Right lobe of liver (tissue), 4 donors: Measurements from ENCODE around the gene LILRB1.

ENCODE experiments used
- POLR2A ChIP-seq: fragments of 450-650 bp; IDR thresholded peaks from one replicate; pipeline ENCODE4 v1.6.1; 2017; ENCODE audit warnings: antibody characterized with exemption, mild to moderate bottlenecking
- TF ChIP-seq, protein P1 (sequence below), 4 donors: fragments of 200-600 bp in 3 of 4; fragments of 450-650 bp in 1 of 4; IDR thresholded peaks; one replicate each; pipeline versions ENCODE4 v1.5.1 to v1.8.0; 2016 to 2022; ENCODE audit warnings: antibody characterized with exemption in 4 of 4, mild to moderate bottlenecking in 2 of 4
- donor health status: DM: no; HTN: no; CAD: no.
- donor health status: DM: no; HTN: no; CAD: no.
- donor health status: DM: no; HTN: yes; CAD: no.

DNA sequence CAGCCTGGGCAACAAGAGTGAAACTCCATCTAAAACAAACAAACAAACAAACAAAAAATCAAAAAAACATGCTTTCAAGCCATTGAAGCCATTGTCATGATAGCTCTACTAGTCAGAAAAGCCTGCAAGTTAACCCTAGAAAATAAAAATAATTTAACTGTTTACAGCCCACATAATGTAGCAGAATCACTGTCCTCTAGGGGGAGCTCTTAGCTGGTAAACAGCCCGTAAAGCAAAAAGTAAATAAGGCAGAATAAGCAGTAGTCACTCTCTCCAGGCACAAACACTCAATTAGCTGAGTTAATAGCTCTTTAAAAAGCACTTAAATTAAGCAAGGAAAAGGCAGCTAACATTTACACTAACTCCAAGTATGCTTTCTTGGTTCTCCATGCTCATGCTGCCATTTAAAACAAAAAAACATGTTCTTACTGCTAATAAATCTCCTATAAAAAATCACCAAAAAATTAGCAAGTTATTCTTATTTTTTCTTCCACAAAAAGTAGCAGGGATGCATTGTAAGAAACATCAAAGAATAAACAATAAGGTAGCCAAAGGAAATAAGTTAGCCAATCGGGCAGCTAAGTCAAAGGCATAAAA is 43.8 kb downstream of the LILRB1 start:
- TF ChIP-seq, protein P1, sequence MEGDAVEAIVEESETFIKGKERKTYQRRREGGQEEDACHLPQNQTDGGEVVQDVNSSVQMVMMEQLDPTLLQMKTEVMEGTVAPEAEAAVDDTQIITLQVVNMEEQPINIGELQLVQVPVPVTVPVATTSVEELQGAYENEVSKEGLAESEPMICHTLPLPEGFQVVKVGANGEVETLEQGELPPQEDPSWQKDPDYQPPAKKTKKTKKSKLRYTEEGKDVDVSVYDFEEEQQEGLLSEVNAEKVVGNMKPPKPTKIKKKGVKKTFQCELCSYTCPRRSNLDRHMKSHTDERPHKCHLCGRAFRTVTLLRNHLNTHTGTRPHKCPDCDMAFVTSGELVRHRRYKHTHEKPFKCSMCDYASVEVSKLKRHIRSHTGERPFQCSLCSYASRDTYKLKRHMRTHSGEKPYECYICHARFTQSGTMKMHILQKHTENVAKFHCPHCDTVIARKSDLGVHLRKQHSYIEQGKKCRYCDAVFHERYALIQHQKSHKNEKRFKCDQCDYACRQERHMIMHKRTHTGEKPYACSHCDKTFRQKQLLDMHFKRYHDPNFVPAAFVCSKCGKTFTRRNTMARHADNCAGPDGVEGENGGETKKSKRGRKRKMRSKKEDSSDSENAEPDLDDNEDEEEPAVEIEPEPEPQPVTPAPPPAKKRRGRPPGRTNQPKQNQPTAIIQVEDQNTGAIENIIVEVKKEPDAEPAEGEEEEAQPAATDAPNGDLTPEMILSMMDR (IDR thresholded peaks at IDR 0.05) = peak; percentile 32 to 64 (median 56)
- no peak for TF ChIP-seq POLR2A
